Measurements from ENCODE around the gene SLA2.

DNA sequence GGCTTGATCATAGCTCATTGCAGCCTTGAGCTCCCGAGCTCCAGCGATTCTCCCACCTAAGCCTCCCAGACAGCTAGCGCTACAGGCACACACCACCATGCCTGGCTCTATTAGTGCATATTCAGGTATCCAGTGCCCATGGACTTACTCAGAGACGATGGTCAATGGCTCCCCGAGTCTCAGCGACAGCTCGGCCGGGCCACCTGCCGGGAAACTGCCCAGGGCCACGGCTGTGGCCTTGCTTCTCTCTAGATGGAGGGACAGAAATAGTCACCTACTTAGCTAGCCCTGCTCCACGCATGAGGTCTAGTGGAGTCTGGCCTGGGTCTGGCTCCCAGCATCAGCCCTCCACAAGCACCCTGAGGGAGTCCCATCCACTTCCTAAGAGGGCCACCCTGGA is 11.7 kb downstream of the SLA2 start:
- TF ChIP-seq CTCF (IDR thresholded peaks at IDR 0.05; ENCODE audit: insufficient read depth, low read length, poor library complexity, severe bottlenecking) = no peak
- no peak for TF ChIP-seq EZH2phosphoT487 (conservative IDR thresholded peaks at IDR 0.05; ENCODE audit: low read length)

Data from SU-DHL-6 (cell line).